Body of pancreas (tissue), 4 donors: Measurements from ENCODE around the gene SPON2. TPM values are rescaled to one million over a fixed set of nuclear protein-coding genes. Genes with fewer than 3 reads are reported as not detected.

Experiments used
- ATAC-seq: fragments of 150-250 bp; one replicate; pipeline ENCODE4 v1.9.1; 2016
- DNase-seq, 4 donors: peaks; one replicate each; pipeline ENCODE4 v3.0.0-alpha.2; 2019
- H3K27ac ChIP-seq, 4 donors: fragments of 200-600 bp; sonication (generic); 1 replicate in 3 of 4; 2 replicates in 1 of 4; pipeline versions ENCODE4 v1.5.1 to v1.6.1; 2016 to 2019; ENCODE audit warnings: mild to moderate bottlenecking in 1 of 4, mixed read lengths in 1 of 4, moderate library complexity in 1 of 4
- H3K27me3 ChIP-seq, 2 donors: fragments of 200-600 bp; sonication (generic); one replicate each; pipeline ENCODE4 v1.6.0; 2016; ENCODE audit warnings: mild to moderate bottlenecking in 1 of 2
- H3K36me3 ChIP-seq, 2 donors: fragments of 200-600 bp; sonication (generic); replicated peaks in 1 of 2; 2 replicates each; pipeline ENCODE4 v1.5.1; 2016; ENCODE audit warnings: low read depth in 2 of 2; ENCODE audit not compliant: insufficient read depth in 1 of 2
- H3K4me1 ChIP-seq: fragments of 200-600 bp; sonication (generic); one replicate; pipeline ENCODE4 v1.6.0; 2016
- H3K4me3 ChIP-seq, 2 donors: fragments of 200-600 bp; sonication (generic); 1 replicate in 1 of 2; 2 replicates in 1 of 2; pipeline ENCODE4 v1.5.1; 2016 to 2019
- H3K9me3 ChIP-seq, 3 donors: fragments of 200-600 bp; sonication (generic); 1 replicate in 2 of 3; 2 replicates in 1 of 3; pipeline ENCODE4 v1.5.1; 2016
- POLR2A ChIP-seq, 3 donors: fragments of 450-650 bp; IDR thresholded peaks; one replicate each; pipeline ENCODE4 v1.6.1; 2016; ENCODE audit warnings: antibody characterized with exemption in 3 of 3, mild to moderate bottlenecking in 2 of 3
- WGBS, 2 donors: methylation state at CpG; one replicate each; pipeline ENCODE4 v1.1.5; 2017; 5-methylcytosine and 5-hydroxymethylcytosine counted together
- intact Hi-C: fragments of 100-400 bp; cut with DNase I; formaldehyde crosslinking; loops from one replicate; pipeline ENCODE4 v1.15.1; 2023
- total RNA-seq, 2 donors: library from RNA; depleted of rRNA; stranded (reverse); fragments of >200 nt; gene quantifications; one replicate each; pipeline ENCODE4 v1.1.0, GENCODE V29; 2016
- TF ChIP-seq, protein P1 (sequence below), 7 experiments: fragments of 450-650 bp in 4 of 7; fragments of 200-600 bp in 3 of 7; sonication (generic) in 3 of 7; IDR thresholded peaks; one replicate each; pipeline ENCODE4 v1.5.1; 2016 to 2019; ENCODE audit warnings: antibody characterized with exemption in 7 of 7

SPON2 gene
- total RNA-seq, 2 donors from 2014 or later: 25.4 to 33.5 TPM

DNA sequence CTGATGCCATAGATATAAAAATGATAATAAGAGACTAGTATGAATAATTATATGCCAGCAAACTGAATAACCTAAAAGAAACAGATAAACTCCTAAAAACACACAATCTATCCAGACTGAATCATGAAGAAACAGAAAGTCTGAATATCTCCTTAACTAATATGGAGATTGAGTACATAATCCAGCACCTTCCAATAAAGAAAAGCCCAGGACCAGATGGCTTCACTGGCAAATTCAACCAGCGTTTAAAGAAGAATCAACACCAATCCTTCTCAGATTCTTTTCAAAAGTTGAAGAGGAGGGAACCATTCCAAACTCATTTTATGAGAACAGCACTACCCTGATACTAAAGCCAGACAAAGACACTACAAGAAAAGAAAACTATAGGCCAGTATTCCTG lies 32.5 kb downstream of the SPON2 start:
- no peaks in the 10 kb centered on the region for H3K36me3 ChIP-seq
- H3K27me3 ChIP-seq: no peaks in the 10 kb centered on the region
- H3K9me3 ChIP-seq: no peaks in the 10 kb centered on the region
- WGBS, 2 donors: 85 to 94% methylated on average over 1 of the region's 1 CpG
- H3K4me1 ChIP-seq: peaks cover 14% of the 10 kb centered on the region
- no peak overlapping the region for H3K4me3 ChIP-seq
- TF ChIP-seq, protein P1, sequence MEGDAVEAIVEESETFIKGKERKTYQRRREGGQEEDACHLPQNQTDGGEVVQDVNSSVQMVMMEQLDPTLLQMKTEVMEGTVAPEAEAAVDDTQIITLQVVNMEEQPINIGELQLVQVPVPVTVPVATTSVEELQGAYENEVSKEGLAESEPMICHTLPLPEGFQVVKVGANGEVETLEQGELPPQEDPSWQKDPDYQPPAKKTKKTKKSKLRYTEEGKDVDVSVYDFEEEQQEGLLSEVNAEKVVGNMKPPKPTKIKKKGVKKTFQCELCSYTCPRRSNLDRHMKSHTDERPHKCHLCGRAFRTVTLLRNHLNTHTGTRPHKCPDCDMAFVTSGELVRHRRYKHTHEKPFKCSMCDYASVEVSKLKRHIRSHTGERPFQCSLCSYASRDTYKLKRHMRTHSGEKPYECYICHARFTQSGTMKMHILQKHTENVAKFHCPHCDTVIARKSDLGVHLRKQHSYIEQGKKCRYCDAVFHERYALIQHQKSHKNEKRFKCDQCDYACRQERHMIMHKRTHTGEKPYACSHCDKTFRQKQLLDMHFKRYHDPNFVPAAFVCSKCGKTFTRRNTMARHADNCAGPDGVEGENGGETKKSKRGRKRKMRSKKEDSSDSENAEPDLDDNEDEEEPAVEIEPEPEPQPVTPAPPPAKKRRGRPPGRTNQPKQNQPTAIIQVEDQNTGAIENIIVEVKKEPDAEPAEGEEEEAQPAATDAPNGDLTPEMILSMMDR (IDR thresholded peaks at IDR 0.05): no peak
- TF ChIP-seq POLR2A (IDR thresholded peaks at IDR 0.05): no peak
- H3K27ac ChIP-seq: no peak overlapping the region
- DNase-seq: no peak
- intact Hi-C loops: no loop called here
- no peak for ATAC-seq

DNA sequence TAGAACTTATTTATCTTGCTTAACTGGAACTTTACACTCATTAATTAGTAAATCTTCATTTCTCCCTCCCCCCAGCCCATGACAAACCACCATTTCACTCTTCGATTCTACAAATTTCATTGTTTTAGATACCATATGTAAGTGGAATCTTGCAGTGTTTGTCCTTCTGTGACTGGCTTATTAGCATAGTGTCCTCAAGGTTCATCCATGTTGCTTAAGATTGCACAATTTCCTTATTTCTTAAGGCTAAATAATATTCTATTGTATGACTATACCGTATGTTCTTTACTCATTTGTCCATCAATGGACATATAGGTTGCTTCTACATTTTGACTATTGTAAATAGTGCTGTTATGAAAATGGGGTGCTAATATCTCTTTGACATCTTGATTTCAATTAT lies 34.5 kb downstream of the SPON2 start:
- H3K9me3 ChIP-seq: no peaks in the 10 kb centered on the region
- TF ChIP-seq, protein P1 (IDR thresholded peaks at IDR 0.05): no peak
- TF ChIP-seq POLR2A (IDR thresholded peaks at IDR 0.05): no peak
- peaks cover 23% of the 10 kb centered on the region for H3K4me1 ChIP-seq
- H3K27me3 ChIP-seq: no peaks in the 10 kb centered on the region
- H3K27ac ChIP-seq: peak overlapping the region in 1 of 4 donors; percentile 84
- intact Hi-C loops: no loop called here
- H3K4me3 ChIP-seq: no peak overlapping the region
- H3K36me3 ChIP-seq: no peaks in the 10 kb centered on the region
- 87 to 92% methylated on average over 2 of the region's 2 CpGs for WGBS, 2 donors
- ATAC-seq (no peak), DNase-seq (no peak)

DNA sequence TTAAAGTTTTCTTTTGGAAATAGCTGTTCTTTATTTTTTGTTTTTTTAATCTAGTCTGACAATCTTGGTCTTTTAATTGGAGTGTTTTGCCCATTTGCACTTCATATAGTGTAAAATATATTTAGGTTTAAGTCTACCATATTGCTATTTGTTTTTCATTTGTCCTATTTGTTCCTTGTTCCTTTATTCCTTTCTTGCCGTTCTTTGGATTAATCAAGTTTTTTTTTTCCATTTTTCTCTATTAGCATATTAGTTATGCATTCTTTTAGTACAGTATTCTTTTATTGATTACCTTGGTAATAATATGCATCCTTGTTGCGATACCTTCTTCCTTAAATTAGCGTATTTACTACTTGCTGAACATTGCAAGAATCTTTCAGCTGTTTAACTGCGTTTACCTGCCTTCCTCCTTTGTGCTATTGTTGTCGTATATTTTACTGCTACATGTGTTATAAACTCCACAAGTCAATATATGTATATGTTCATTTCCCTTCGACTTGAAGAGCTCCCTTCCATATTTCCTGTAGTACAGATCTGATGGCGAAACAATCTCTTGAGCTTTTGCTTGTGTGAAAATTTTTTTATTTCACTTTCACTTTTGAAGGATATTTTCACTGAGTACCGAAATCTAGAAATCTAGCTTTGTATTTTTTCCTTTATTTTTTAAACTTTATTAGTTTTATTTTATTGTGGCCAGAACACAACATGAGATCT lies 35.2 kb downstream of the SPON2 start:
- Histone ChIP-seq H3K36me3 (no peaks in the 10 kb centered on the region), H3K4me1 (peaks cover 30% of the 10 kb centered on the region), H3K27me3 (no peaks in the 10 kb centered on the region), H3K4me3 (no peak overlapping the region), H3K27ac (peak overlapping the region in 3 of 4 donors; percentile 71 to 84 (median 80)), H3K9me3 (no peaks in the 10 kb centered on the region)
- TF ChIP-seq, protein P1 (IDR thresholded peaks at IDR 0.05): no peak
- TF ChIP-seq POLR2A (IDR thresholded peaks at IDR 0.05): no peak
- DNase-seq (no peak), ATAC-seq (no peak)
- intact Hi-C loops: no loop called here
- WGBS, 2 donors: 67 to 89% methylated on average over 8 of the region's 8 CpGs

- ATAC-seq (peak; percentile 97), DNase-seq (peak; percentile 90 to 96 (median 92))
- WGBS, 2 donors: 13 to 26% methylated on average over 4 of the region's 4 CpGs
- no peaks in the 10 kb centered on the region for H3K36me3 ChIP-seq
- no peaks in the 10 kb centered on the region for H3K27me3 ChIP-seq
- intact Hi-C loops: no loop called here
- peak overlapping the region; percentile 71 to 84 (median 76) for H3K27ac ChIP-seq
- peaks cover 40% of the 10 kb centered on the region for H3K4me1 ChIP-seq
- no peaks in the 10 kb centered on the region for H3K9me3 ChIP-seq
- H3K4me3 ChIP-seq: peak overlapping the region in 1 of 2 donors; percentile 18
- peak; percentile 60 to 92 (median 86) for TF ChIP-seq POLR2A (IDR thresholded peaks at IDR 0.05)
- TF ChIP-seq, protein P1 (IDR thresholded peaks at IDR 0.05): peak in 2 of 7 experiments; percentile 2 to 3
Observed at GRCh38 chr4:1136048-1136447, 36.3 kb downstream of the SPON2 start.

DNA sequence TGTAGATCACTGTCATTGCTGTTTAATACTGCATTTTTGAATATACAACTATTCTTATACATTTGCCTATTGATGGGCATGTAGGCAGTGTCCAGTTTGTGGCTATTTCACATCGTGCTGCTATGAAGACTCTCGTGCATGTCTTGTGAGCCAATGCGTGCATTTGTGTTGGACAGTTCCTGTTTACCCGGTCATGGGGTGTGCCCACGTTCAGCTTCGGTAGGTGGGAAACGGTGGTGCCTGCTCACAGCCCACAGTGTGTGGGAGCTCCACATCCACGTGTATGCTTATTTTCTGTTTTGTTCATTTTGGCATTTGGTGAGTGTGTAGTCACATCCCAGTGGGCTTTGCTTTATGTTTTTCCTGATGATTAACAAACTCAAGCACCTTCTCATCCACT lies 39.4 kb downstream of the SPON2 start:
- TF ChIP-seq, protein P1 (IDR thresholded peaks at IDR 0.05): no peak
- no peak for TF ChIP-seq POLR2A (IDR thresholded peaks at IDR 0.05)
- peak overlapping the region; percentile 9 to 84 (median 46) for H3K27ac ChIP-seq
- no peak overlapping the region for H3K4me3 ChIP-seq
- no peaks in the 10 kb centered on the region for H3K27me3 ChIP-seq
- 35 to 42% methylated on average over 8 of the region's 8 CpGs for WGBS, 2 donors
- H3K4me1 ChIP-seq: peaks cover 64% of the 10 kb centered on the region
- ATAC-seq (no peak), DNase-seq (no peak)
- no peaks in the 10 kb centered on the region for H3K9me3 ChIP-seq
- intact Hi-C loops: no loop called here
- no peaks in the 10 kb centered on the region for H3K36me3 ChIP-seq
